Astrocyte (in vitro differentiated cells and primary cell): ENCODE data around the gene KCNJ12. TPM values are rescaled to one million over a fixed set of nuclear protein-coding genes. Genes with fewer than 3 reads are reported as not detected.

Experiments used
- DNase-seq: peaks from one replicate; pipeline ENCODE4 v3.0.0-alpha.2; 2010; ENCODE audit warnings: low read depth
- FAIRE-seq: peaks from 2 replicates; lab custom pipeline; 2011; peaks lifted over from hg19 to GRCh38; lab: Jason Lieb, UNC
- H2AFZ ChIP-seq: 2 replicates; pipeline ENCODE4 v1.6.0; 2012; ENCODE audit warnings: low read depth, low read length, inconsistent platforms
- H3K27ac ChIP-seq: 2 replicates; pipeline ENCODE4 v1.5.1; 2011; ENCODE audit warnings: low read depth, low read length, inconsistent platforms
- H3K27me3 ChIP-seq: 2 replicates; pipeline ENCODE4 v1.6.0; 2011; ENCODE audit warnings: low read length, inconsistent platforms; ENCODE audit not compliant: insufficient read depth
- H3K36me3 ChIP-seq: 2 replicates; pipeline ENCODE4 v1.5.1; 2011; ENCODE audit warnings: low read length, inconsistent platforms; ENCODE audit not compliant: insufficient read depth
- H3K4me1 ChIP-seq: 2 replicates; pipeline ENCODE4 v1.5.1; 2011; ENCODE audit warnings: low read length, inconsistent platforms; ENCODE audit not compliant: insufficient read depth
- H3K4me2 ChIP-seq: 2 replicates; pipeline ENCODE4 v1.6.0; 2012; ENCODE audit warnings: low read length, inconsistent platforms
- H3K4me3 ChIP-seq: 2 replicates; pipeline ENCODE4 v1.5.1; 2011; ENCODE audit warnings: low read depth, mild to moderate bottlenecking, low read length, inconsistent platforms; ENCODE audit not compliant: insufficient read depth
- H3K79me2 ChIP-seq: 2 replicates; pipeline ENCODE4 v1.6.0; 2012; ENCODE audit warnings: mild to moderate bottlenecking, low read length, inconsistent platforms; ENCODE audit not compliant: insufficient read depth
- H3K9ac ChIP-seq: 2 replicates; pipeline ENCODE4 v1.6.0; 2012; ENCODE audit warnings: mild to moderate bottlenecking, low read length, inconsistent platforms
- H3K9me3 ChIP-seq: 2 replicates; pipeline ENCODE4 v1.5.1; 2012; ENCODE audit warnings: low read depth, mild to moderate bottlenecking, low read length, inconsistent platforms; ENCODE audit not compliant: insufficient read depth
- H4K20me1 ChIP-seq: 2 replicates; pipeline ENCODE4 v1.6.0; 2012; ENCODE audit warnings: low read length, inconsistent platforms; ENCODE audit not compliant: insufficient read depth
- H3K27ac Mint-ChIP-seq: one replicate; pipeline ENCODE4 v1.8.0; 2021; ENCODE audit warnings: mild to moderate bottlenecking, mixed read lengths; ENCODE audit not compliant: unreplicated experiment
- H3K27me3 Mint-ChIP-seq: one replicate; pipeline ENCODE4 v1.8.0; 2021; ENCODE audit warnings: low read depth, mixed read lengths; ENCODE audit not compliant: unreplicated experiment
- H3K36me3 Mint-ChIP-seq: one replicate; pipeline ENCODE4 v1.8.0; 2021; ENCODE audit warnings: low read depth, mixed read lengths; ENCODE audit not compliant: unreplicated experiment
- H3K4me1 Mint-ChIP-seq: one replicate; pipeline ENCODE4 v1.8.0; 2021; ENCODE audit warnings: low read depth, mixed read lengths; ENCODE audit not compliant: unreplicated experiment
- H3K4me3 Mint-ChIP-seq: one replicate; pipeline ENCODE4 v1.8.0; 2021; ENCODE audit warnings: mild to moderate bottlenecking, moderate library complexity, mixed read lengths; ENCODE audit not compliant: unreplicated experiment
- H3K9me3 Mint-ChIP-seq: one replicate; pipeline ENCODE4 v1.8.0; 2021; ENCODE audit warnings: mild to moderate bottlenecking, mixed read lengths; ENCODE audit not compliant: unreplicated experiment
- CTCF ChIP-seq: IDR thresholded peaks from 2 replicates; pipeline ENCODE4 v1.5.1; 2011; ENCODE audit warnings: low read depth, mild to moderate bottlenecking, inconsistent platforms, low read length, moderate library complexity; ENCODE audit not compliant: insufficient read depth
- EZH2 ChIP-seq: IDR thresholded peaks from 2 replicates; pipeline ENCODE4 v1.6.1; 2012; ENCODE audit warnings: mild to moderate bottlenecking, low read length, inconsistent platforms; ENCODE audit not compliant: insufficient read depth
- total RNA-seq: library from RNA; stranded (reverse); gene quantifications from 2 replicates; pipeline ENCODE4 v1.2.1, GENCODE V29; 2021

Gene KCNJ12
- total RNA-seq, 1 donor from 2014 or later: 1.2 TPM

GRCh38 chr17:21353326-21354010 lies 22.7 kb upstream of the KCNJ12 start:
- Mint-ChIP-seq H3K4me1 (peaks cover 2% of the 10 kb centered on the region), H3K36me3 (peaks cover 2% of the 10 kb centered on the region), H3K27ac (no peak overlapping the region), H3K27me3 (peaks cover 33% of the 10 kb centered on the region), H3K4me3 (no peak overlapping the region), H3K9me3 (no peaks in the 10 kb centered on the region)
- H3K4me2 ChIP-seq: no peak overlapping the region
- H3K27ac ChIP-seq: no peak overlapping the region
- no peaks in the 10 kb centered on the region for H4K20me1 ChIP-seq
- H3K79me2 ChIP-seq: no peaks in the 10 kb centered on the region
- no peak overlapping the region for H3K9ac ChIP-seq
- H3K9me3 ChIP-seq: no peaks in the 10 kb centered on the region
- no peaks in the 10 kb centered on the region for H3K4me1 ChIP-seq
- TF ChIP-seq CTCF (no peak), EZH2 (no peak)
- H3K27me3 ChIP-seq: peaks cover 5% of the 10 kb centered on the region
- DNase-seq (no peak), FAIRE-seq (no peak)
- H3K36me3 ChIP-seq: no peaks in the 10 kb centered on the region
- no peak overlapping the region for H3K4me3 ChIP-seq
- no peak overlapping the region for H2AFZ ChIP-seq

DNA sequence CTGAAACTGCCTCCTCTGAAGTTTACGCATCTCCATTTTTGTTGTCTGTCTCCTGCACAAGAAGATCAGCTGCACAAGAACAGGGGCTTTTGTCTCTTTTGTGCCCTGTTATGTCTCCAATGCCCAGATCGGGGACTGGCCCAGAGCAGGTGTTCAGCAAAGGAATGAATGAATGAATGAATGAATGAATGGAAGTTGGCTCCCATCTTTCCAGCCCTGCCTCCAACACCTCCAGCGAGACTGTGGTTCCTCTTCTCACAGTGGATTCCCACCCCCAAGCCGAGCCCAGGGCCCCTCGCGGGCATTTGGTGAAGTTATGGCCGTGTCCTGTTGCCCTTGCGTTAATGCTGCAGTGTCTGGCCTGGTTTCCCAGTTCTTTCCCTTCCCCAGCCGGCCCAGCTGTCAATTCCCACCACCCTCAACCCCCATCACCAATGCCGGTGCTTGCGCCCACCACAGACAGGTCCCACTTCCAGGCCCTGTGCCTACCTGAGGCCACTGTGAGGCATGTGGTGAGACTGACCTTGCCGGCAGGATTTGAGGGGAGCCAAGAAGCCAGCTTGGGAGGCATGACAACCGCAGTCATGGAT lies 21.3 kb upstream of the KCNJ12 start:
- Histone ChIP-seq H3K4me2 (no peak overlapping the region), H4K20me1 (no peaks in the 10 kb centered on the region), H3K36me3 (no peaks in the 10 kb centered on the region), H2AFZ (no peak overlapping the region), H3K4me3 (no peak overlapping the region), H3K9me3 (no peaks in the 10 kb centered on the region), H3K27me3 (peaks cover 9% of the 10 kb centered on the region), H3K27ac (no peak overlapping the region), H3K79me2 (no peaks in the 10 kb centered on the region), H3K4me1 (no peaks in the 10 kb centered on the region), H3K9ac (no peak overlapping the region)
- TF ChIP-seq CTCF (no peak), EZH2 (no peak)
- no peak for DNase-seq
- Mint-ChIP-seq H3K27me3 (peaks cover 40% of the 10 kb centered on the region), H3K4me3 (no peak overlapping the region), H3K9me3 (no peaks in the 10 kb centered on the region), H3K27ac (no peak overlapping the region), H3K4me1 (peaks cover 3% of the 10 kb centered on the region), H3K36me3 (peaks cover 2% of the 10 kb centered on the region)
- no peak for FAIRE-seq

- Mint-ChIP-seq H3K4me3 (no peak overlapping the region), H3K36me3 (peaks cover 2% of the 10 kb centered on the region), H3K9me3 (no peaks in the 10 kb centered on the region), H3K4me1 (peaks cover 5% of the 10 kb centered on the region), H3K27ac (no peak overlapping the region), H3K27me3 (peaks cover 44% of the 10 kb centered on the region)
- no peaks in the 10 kb centered on the region for H3K9me3 ChIP-seq
- H3K36me3 ChIP-seq: no peaks in the 10 kb centered on the region
- H3K27ac ChIP-seq: no peak overlapping the region
- FAIRE-seq (no peak), DNase-seq (no peak)
- no peak overlapping the region for H3K4me3 ChIP-seq
- H3K4me1 ChIP-seq: no peaks in the 10 kb centered on the region
- no peaks in the 10 kb centered on the region for H3K79me2 ChIP-seq
- H3K9ac ChIP-seq: no peak overlapping the region
- H3K4me2 ChIP-seq: no peak overlapping the region
- TF ChIP-seq EZH2 (no peak), CTCF (no peak)
- H3K27me3 ChIP-seq: peaks cover 12% of the 10 kb centered on the region
- H4K20me1 ChIP-seq: no peaks in the 10 kb centered on the region
- no peak overlapping the region for H2AFZ ChIP-seq
These were observed 20.6 kb upstream of the KCNJ12 start for GRCh38 chr17:21355586-21355985.
